22Rv1 (cell line): Measurements from ENCODE around the gene COL12A1.
"Not testable (repeated sequence)": the region's sequence is repeated elsewhere in the genome, so short reads cannot be mapped to it uniquely, and the experiment has no call there.

Source experiments
- H3K27ac ChIP-seq: fragments of 450-650 bp; 2 replicates; pipeline ENCODE4 v1.5.1; 2017
- CTCF ChIP-seq: fragments of 450-650 bp; IDR thresholded peaks from 2 replicates; pipeline ENCODE4 v1.5.1; 2017; ENCODE audit warnings: mild to moderate bottlenecking
- ZFX ChIP-seq: fragments of 450-650 bp; IDR thresholded peaks from 2 replicates; pipeline ENCODE4 v1.6.1; 2017; ENCODE audit warnings: antibody characterized with exemption, borderline replicate concordance

COL12A1 gene

GRCh38 chr6:75201021-75201420 is 4.8 kb downstream of the COL12A1 start:
- TF ChIP-seq ZFX (no peak), CTCF (no peak)

GRCh38 chr6:75199889-75200288 is 6.0 kb downstream of the COL12A1 start:
- TF ChIP-seq ZFX (no peak), CTCF (no peak)
- H3K27ac ChIP-seq, result no peak overlapping the region

More at GRCh38 chr6:75201021-75201420, 4.8 kb downstream of the COL12A1 start:
- H3K27ac ChIP-seq, result no peak overlapping the region

GRCh38 chr6:75196081-75196687 is 9.7 kb downstream of the COL12A1 start:
- TF ChIP-seq CTCF, result no peak
- TF ChIP-seq ZFX, result no peak
- H3K27ac ChIP-seq, result no peak overlapping the region

GRCh38 chr6:75188221-75188925 is 17.5 kb downstream of the COL12A1 start:
- no peak overlapping the region for H3K27ac ChIP-seq
- TF ChIP-seq ZFX (no peak), CTCF (no peak)

GRCh38 chr6:75186581-75186980 is 19.3 kb downstream of the COL12A1 start:
- not testable (repeated sequence) for H3K27ac ChIP-seq

- H3K27ac ChIP-seq, result no peak overlapping the region
- no peak for TF ChIP-seq ZFX
- no peak for TF ChIP-seq CTCF
These were observed 22.7 kb downstream of the COL12A1 start for GRCh38 chr6:75183099-75183541.

GRCh38 chr6:75180864-75181263 is 25.0 kb downstream of the COL12A1 start:
- no peak for TF ChIP-seq CTCF
- no peak for TF ChIP-seq ZFX
- no peak overlapping the region for H3K27ac ChIP-seq
